ENCODE results near the gene ASXL1.

Gene ASXL1

GRCh38 chr20:32449890-32450401 is 91.8 kb downstream of the ASXL1 start:
- no peak for DNase-seq
- Mint-ChIP-seq H3K9me3 (no peaks in the 10 kb centered on the region), H3K4me1 (peaks cover 3% of the 10 kb centered on the region), H3K27me3 (no peaks in the 10 kb centered on the region), H3K27ac (peak overlapping the region; percentile 76), H3K4me3 (no peak overlapping the region), H3K36me3 (peaks cover 22% of the 10 kb centered on the region)
- CTCF ChIA-PET, result no interaction called here

- Mint-ChIP-seq H3K9me3 (no peaks in the 10 kb centered on the region), H3K4me1 (peaks cover under 1% of the 10 kb centered on the region), H3K27ac (peak overlapping the region; percentile 76), H3K27me3 (no peaks in the 10 kb centered on the region), H3K36me3 (peaks cover 16% of the 10 kb centered on the region), H3K4me3 (no peak overlapping the region)
- CTCF ChIA-PET, result no interaction called here
- no peak for DNase-seq
Measured at GRCh38 chr20:32450484-32451061, 92.4 kb downstream of the ASXL1 start.

GRCh38 chr20:32451340-32451681 is 93.2 kb downstream of the ASXL1 start:
- Mint-ChIP-seq H3K9me3 (no peaks in the 10 kb centered on the region), H3K4me1 (no peaks in the 10 kb centered on the region), H3K36me3 (peaks cover 16% of the 10 kb centered on the region), H3K27me3 (no peaks in the 10 kb centered on the region), H3K4me3 (no peak overlapping the region), H3K27ac (no peak overlapping the region)
- DNase-seq, result no peak
- CTCF ChIA-PET, result no interaction called here

- Mint-ChIP-seq H3K4me3 (no peak overlapping the region), H3K27ac (no peak overlapping the region), H3K4me1 (no peaks in the 10 kb centered on the region), H3K36me3 (peaks cover 12% of the 10 kb centered on the region), H3K27me3 (no peaks in the 10 kb centered on the region), H3K9me3 (no peaks in the 10 kb centered on the region)
- DNase-seq, result no peak
- CTCF ChIA-PET, result no interaction called here
Measured at GRCh38 chr20:32451682-32452461, 93.7 kb downstream of the ASXL1 start.

- CTCF ChIA-PET, result no interaction called here
- Mint-ChIP-seq H3K9me3 (no peaks in the 10 kb centered on the region), H3K36me3 (peaks cover 10% of the 10 kb centered on the region), H3K27ac (no peak overlapping the region), H3K4me1 (no peaks in the 10 kb centered on the region), H3K4me3 (no peak overlapping the region), H3K27me3 (no peaks in the 10 kb centered on the region)
- DNase-seq, result no peak
Measured at GRCh38 chr20:32452776-32453466, 94.8 kb downstream of the ASXL1 start.

GRCh38 chr20:32453467-32454163 is 95.5 kb downstream of the ASXL1 start:
- Mint-ChIP-seq H3K4me1 (no peaks in the 10 kb centered on the region), H3K27ac (no peak overlapping the region), H3K27me3 (no peaks in the 10 kb centered on the region), H3K9me3 (no peaks in the 10 kb centered on the region), H3K4me3 (no peak overlapping the region), H3K36me3 (peaks cover 10% of the 10 kb centered on the region)
- CTCF ChIA-PET, result no interaction called here
- DNase-seq, result no peak

- H3K27me3 Mint-ChIP-seq, result no peaks in the 10 kb centered on the region
- H3K9me3 Mint-ChIP-seq, result no peaks in the 10 kb centered on the region
- DNase-seq, result no peak
- peaks cover 8% of the 10 kb centered on the region for H3K36me3 Mint-ChIP-seq
- H3K27ac Mint-ChIP-seq, result peak overlapping the region; percentile 38
- CTCF ChIA-PET, result no interaction called here
- no peaks in the 10 kb centered on the region for H3K4me1 Mint-ChIP-seq
- H3K4me3 Mint-ChIP-seq, result no peak overlapping the region
Measured at GRCh38 chr20:32454164-32455145, 96.3 kb downstream of the ASXL1 start.

GRCh38 chr20:32455171-32455900 is 97.2 kb downstream of the ASXL1 start:
- no peaks in the 10 kb centered on the region for H3K4me1 Mint-ChIP-seq
- no peaks in the 10 kb centered on the region for H3K9me3 Mint-ChIP-seq
- no peak for DNase-seq
- H3K27me3 Mint-ChIP-seq, result no peaks in the 10 kb centered on the region
- peaks cover 4% of the 10 kb centered on the region for H3K36me3 Mint-ChIP-seq
- no peak overlapping the region for H3K27ac Mint-ChIP-seq
- CTCF ChIA-PET, result interaction anchor here (1.3 kb wide), 1 partner anchor 11 kb away, joined by 3 read pairs; no protein-coding TSS in a partner anchor
- no peak overlapping the region for H3K4me3 Mint-ChIP-seq

GRCh38 chr20:32455901-32456701 is 98.0 kb downstream of the ASXL1 start:
- H3K27ac Mint-ChIP-seq, result no peak overlapping the region
- no peak for DNase-seq
- peaks cover 4% of the 10 kb centered on the region for H3K36me3 Mint-ChIP-seq
- CTCF ChIA-PET, result interaction anchor here (1.3 kb wide), 1 partner anchor 12 kb away, joined by 3 read pairs; no protein-coding TSS in a partner anchor
- H3K4me3 Mint-ChIP-seq, result no peak overlapping the region
- no peaks in the 10 kb centered on the region for H3K27me3 Mint-ChIP-seq
- H3K4me1 Mint-ChIP-seq, result no peaks in the 10 kb centered on the region
- no peaks in the 10 kb centered on the region for H3K9me3 Mint-ChIP-seq

- Mint-ChIP-seq H3K36me3 (peaks cover 4% of the 10 kb centered on the region), H3K9me3 (no peaks in the 10 kb centered on the region), H3K27me3 (no peaks in the 10 kb centered on the region), H3K4me3 (no peak overlapping the region), H3K27ac (no peak overlapping the region), H3K4me1 (no peaks in the 10 kb centered on the region)
- CTCF ChIA-PET, result interaction anchor here (1.3 kb wide), 1 partner anchor 13 kb away, joined by 3 read pairs; no protein-coding TSS in a partner anchor
- no peak for DNase-seq
Measured at GRCh38 chr20:32456869-32457478, 98.8 kb downstream of the ASXL1 start.

- no peak for DNase-seq
- no peak overlapping the region for H3K27ac Mint-ChIP-seq
- no peak overlapping the region for H3K4me3 Mint-ChIP-seq
- CTCF ChIA-PET, result interaction anchor here (1.2 to 1.7 kb wide), 2 partner anchors 17 to 20 kb away, joined by 3 to 5 read pairs; no protein-coding TSS in a partner anchor
- H3K4me1 Mint-ChIP-seq, result no peaks in the 10 kb centered on the region
- peaks cover 7% of the 10 kb centered on the region for H3K36me3 Mint-ChIP-seq
- no peaks in the 10 kb centered on the region for H3K9me3 Mint-ChIP-seq
- H3K27me3 Mint-ChIP-seq, result no peaks in the 10 kb centered on the region
Measured at GRCh38 chr20:32457479-32457986, 99.4 kb downstream of the ASXL1 start.
